ENCODE measurements around the gene CD63.

CD63 gene

GRCh38 chr12:55695349-55695748, 33.5 kb downstream of the CD63 start:
- H3K9me3 ChIP-seq (ENCODE audit: control insufficient read depth in 2 of 2, low read length in 2 of 2): no peaks in the 10 kb centered on the region
- H3K36me3 ChIP-seq (ENCODE audit: control insufficient read depth in 2 of 2, insufficient read depth in 2 of 2, low read length in 2 of 2): peaks cover 61 to 66% of the 10 kb centered on the region in 2 donors
- H3K27ac ChIP-seq (ENCODE audit: low read length): no peak overlapping the region
- H3K4me3 ChIP-seq (ENCODE audit: low read length in 2 of 2): no peak overlapping the region
- H3K27me3 ChIP-seq (ENCODE audit: control insufficient read depth in 1 of 2, insufficient read depth in 2 of 2, low read length in 2 of 2): no peaks in the 10 kb centered on the region
- peak overlapping the region in 1 of 2 donors; percentile 5 for H3K9ac ChIP-seq (ENCODE audit: low read length in 2 of 2)
- peaks cover 15% of the 10 kb centered on the region for H3K4me1 ChIP-seq (ENCODE audit: control insufficient read depth, insufficient read depth, low read length)

GRCh38 chr12:55694651-55695050, 34.2 kb downstream of the CD63 start:
- Histone ChIP-seq H3K27me3 (ENCODE audit: control insufficient read depth in 1 of 2, insufficient read depth in 2 of 2, low read length in 2 of 2) (no peaks in the 10 kb centered on the region), H3K27ac (ENCODE audit: low read length) (no peak overlapping the region), H3K4me3 (ENCODE audit: low read length in 2 of 2) (no peak overlapping the region), H3K9me3 (ENCODE audit: control insufficient read depth in 2 of 2, low read length in 2 of 2) (no peaks in the 10 kb centered on the region), H3K36me3 (ENCODE audit: control insufficient read depth in 2 of 2, insufficient read depth in 2 of 2, low read length in 2 of 2) (peaks cover 61 to 63% of the 10 kb centered on the region in 2 donors), H3K9ac (ENCODE audit: low read length in 2 of 2) (no peak overlapping the region), H3K4me1 (ENCODE audit: control insufficient read depth, insufficient read depth, low read length) (peaks cover 10% of the 10 kb centered on the region)

- peaks cover 60 to 61% of the 10 kb centered on the region in 2 donors for H3K36me3 ChIP-seq (ENCODE audit: control insufficient read depth in 2 of 2, insufficient read depth in 2 of 2, low read length in 2 of 2)
- H3K27ac ChIP-seq (ENCODE audit: low read length): no peak overlapping the region
- peaks cover 5% of the 10 kb centered on the region for H3K4me1 ChIP-seq (ENCODE audit: control insufficient read depth, insufficient read depth, low read length)
- H3K9ac ChIP-seq (ENCODE audit: low read length in 2 of 2): no peak overlapping the region
- H3K9me3 ChIP-seq (ENCODE audit: control insufficient read depth in 2 of 2, low read length in 2 of 2): no peaks in the 10 kb centered on the region
- no peak overlapping the region for H3K4me3 ChIP-seq (ENCODE audit: low read length in 2 of 2)
- no peaks in the 10 kb centered on the region for H3K27me3 ChIP-seq (ENCODE audit: control insufficient read depth in 1 of 2, insufficient read depth in 2 of 2, low read length in 2 of 2)
Measured at GRCh38 chr12:55694188-55694515, 34.7 kb downstream of the CD63 start.

GRCh38 chr12:55693323-55694187, 35.3 kb downstream of the CD63 start:
- Histone ChIP-seq H3K36me3 (ENCODE audit: control insufficient read depth in 2 of 2, insufficient read depth in 2 of 2, low read length in 2 of 2) (peaks cover 60 to 63% of the 10 kb centered on the region in 2 donors), H3K9ac (ENCODE audit: low read length in 2 of 2) (no peak overlapping the region), H3K4me3 (ENCODE audit: low read length in 2 of 2) (no peak overlapping the region), H3K27me3 (ENCODE audit: control insufficient read depth in 1 of 2, insufficient read depth in 2 of 2, low read length in 2 of 2) (no peaks in the 10 kb centered on the region), H3K4me1 (ENCODE audit: control insufficient read depth, insufficient read depth, low read length) (peaks cover 2% of the 10 kb centered on the region), H3K9me3 (ENCODE audit: control insufficient read depth in 2 of 2, low read length in 2 of 2) (no peaks in the 10 kb centered on the region), H3K27ac (ENCODE audit: low read length) (no peak overlapping the region)

- Histone ChIP-seq H3K9me3 (ENCODE audit: control insufficient read depth in 2 of 2, low read length in 2 of 2) (no peaks in the 10 kb centered on the region), H3K4me1 (ENCODE audit: control insufficient read depth, insufficient read depth, low read length) (no peaks in the 10 kb centered on the region), H3K27me3 (ENCODE audit: control insufficient read depth in 1 of 2, insufficient read depth in 2 of 2, low read length in 2 of 2) (no peaks in the 10 kb centered on the region), H3K9ac (ENCODE audit: low read length in 2 of 2) (no peak overlapping the region), H3K27ac (ENCODE audit: low read length) (no peak overlapping the region), H3K4me3 (ENCODE audit: low read length in 2 of 2) (no peak overlapping the region), H3K36me3 (ENCODE audit: control insufficient read depth in 2 of 2, insufficient read depth in 2 of 2, low read length in 2 of 2) (peaks cover 60 to 67% of the 10 kb centered on the region in 2 donors)
Measured at GRCh38 chr12:55692631-55693322, 36.0 kb downstream of the CD63 start.

GRCh38 chr12:55688716-55689655, 39.8 kb downstream of the CD63 start:
- Histone ChIP-seq H3K9ac (ENCODE audit: low read length in 2 of 2) (no peak overlapping the region), H3K27me3 (ENCODE audit: control insufficient read depth in 1 of 2, insufficient read depth in 2 of 2, low read length in 2 of 2) (no peaks in the 10 kb centered on the region), H3K9me3 (ENCODE audit: control insufficient read depth in 2 of 2, low read length in 2 of 2) (no peaks in the 10 kb centered on the region), H3K36me3 (ENCODE audit: control insufficient read depth in 2 of 2, insufficient read depth in 2 of 2, low read length in 2 of 2) (peaks cover 44 to 54% of the 10 kb centered on the region in 2 donors), H3K27ac (ENCODE audit: low read length) (no peak overlapping the region), H3K4me3 (ENCODE audit: low read length in 2 of 2) (no peak overlapping the region), H3K4me1 (ENCODE audit: control insufficient read depth, insufficient read depth, low read length) (peaks cover 3% of the 10 kb centered on the region)

- H3K36me3 ChIP-seq (ENCODE audit: control insufficient read depth in 2 of 2, insufficient read depth in 2 of 2, low read length in 2 of 2): peaks cover 35 to 44% of the 10 kb centered on the region in 2 donors
- H3K27ac ChIP-seq (ENCODE audit: low read length): no peak overlapping the region
- H3K4me1 ChIP-seq (ENCODE audit: control insufficient read depth, insufficient read depth, low read length): peaks cover 3% of the 10 kb centered on the region
- H3K27me3 ChIP-seq (ENCODE audit: control insufficient read depth in 1 of 2, insufficient read depth in 2 of 2, low read length in 2 of 2): no peaks in the 10 kb centered on the region
- no peak overlapping the region for H3K4me3 ChIP-seq (ENCODE audit: low read length in 2 of 2)
- H3K9me3 ChIP-seq (ENCODE audit: control insufficient read depth in 2 of 2, low read length in 2 of 2): no peaks in the 10 kb centered on the region
- no peak overlapping the region for H3K9ac ChIP-seq (ENCODE audit: low read length in 2 of 2)
Measured at GRCh38 chr12:55687746-55688145, 41.1 kb downstream of the CD63 start.

- H3K9me3 ChIP-seq (ENCODE audit: control insufficient read depth in 2 of 2, low read length in 2 of 2): no peaks in the 10 kb centered on the region
- no peak overlapping the region for H3K27ac ChIP-seq (ENCODE audit: low read length)
- H3K4me1 ChIP-seq (ENCODE audit: control insufficient read depth, insufficient read depth, low read length): peaks cover 11% of the 10 kb centered on the region
- no peak overlapping the region for H3K4me3 ChIP-seq (ENCODE audit: low read length in 2 of 2)
- no peaks in the 10 kb centered on the region for H3K27me3 ChIP-seq (ENCODE audit: control insufficient read depth in 1 of 2, insufficient read depth in 2 of 2, low read length in 2 of 2)
- H3K9ac ChIP-seq (ENCODE audit: low read length in 2 of 2): no peak overlapping the region
- H3K36me3 ChIP-seq (ENCODE audit: control insufficient read depth in 2 of 2, insufficient read depth in 2 of 2, low read length in 2 of 2): peaks cover 28 to 35% of the 10 kb centered on the region in 2 donors
Measured at GRCh38 chr12:55686366-55687010, 42.3 kb downstream of the CD63 start.

GRCh38 chr12:55685671-55686070, 43.1 kb downstream of the CD63 start:
- Histone ChIP-seq H3K4me3 (ENCODE audit: low read length in 2 of 2) (no peak overlapping the region), H3K27me3 (ENCODE audit: control insufficient read depth in 1 of 2, insufficient read depth in 2 of 2, low read length in 2 of 2) (no peaks in the 10 kb centered on the region), H3K9me3 (ENCODE audit: control insufficient read depth in 2 of 2, low read length in 2 of 2) (no peaks in the 10 kb centered on the region), H3K27ac (ENCODE audit: low read length) (no peak overlapping the region), H3K9ac (ENCODE audit: low read length in 2 of 2) (no peak overlapping the region), H3K4me1 (ENCODE audit: control insufficient read depth, insufficient read depth, low read length) (peaks cover 17% of the 10 kb centered on the region), H3K36me3 (ENCODE audit: control insufficient read depth in 2 of 2, insufficient read depth in 2 of 2, low read length in 2 of 2) (peaks cover 25 to 35% of the 10 kb centered on the region in 2 donors)

GRCh38 chr12:55684761-55685370, 43.9 kb downstream of the CD63 start:
- Histone ChIP-seq H3K27me3 (ENCODE audit: control insufficient read depth in 1 of 2, insufficient read depth in 2 of 2, low read length in 2 of 2) (no peaks in the 10 kb centered on the region), H3K27ac (ENCODE audit: low read length) (no peak overlapping the region), H3K4me1 (ENCODE audit: control insufficient read depth, insufficient read depth, low read length) (peaks cover 17% of the 10 kb centered on the region), H3K9ac (ENCODE audit: low read length in 2 of 2) (no peak overlapping the region), H3K36me3 (ENCODE audit: control insufficient read depth in 2 of 2, insufficient read depth in 2 of 2, low read length in 2 of 2) (peaks cover 25 to 35% of the 10 kb centered on the region in 2 donors), H3K4me3 (ENCODE audit: low read length in 2 of 2) (no peak overlapping the region), H3K9me3 (ENCODE audit: control insufficient read depth in 2 of 2, low read length in 2 of 2) (no peaks in the 10 kb centered on the region)
